Coronary artery (tissue), 2 donors: ENCODE measurements around the gene FTHL17.

Experiments used
- DNase-seq: peaks from one replicate; pipeline ENCODE4 v3.0.0-alpha.2; 2017; ENCODE audit warnings: low spot score
- H3K27ac ChIP-seq, 2 donors: fragments of 200-600 bp; sonication (generic); one replicate each; pipeline ENCODE4 v1.5.1; 2016 to 2019
- H3K4me3 ChIP-seq: fragments of 200-600 bp; sonication (generic); 2 replicates; pipeline ENCODE4 v1.5.1; 2016; ENCODE audit warnings: mild to moderate bottlenecking, moderate library complexity
- CTCF ChIP-seq: fragments of 200-600 bp; sonication (generic); IDR thresholded peaks from one replicate; pipeline ENCODE4 v1.5.1; 2019; ENCODE audit warnings: antibody characterized with exemption

Gene FTHL17

GRCh38 chrX:31053621-31054020 is 18.2 kb downstream of the FTHL17 start:
- H3K27ac ChIP-seq = no peak overlapping the region
- DNase-seq = no peak
- TF ChIP-seq CTCF = no peak
- no peak overlapping the region for H3K4me3 ChIP-seq

- TF ChIP-seq CTCF = no peak
- no peak for DNase-seq
- Histone ChIP-seq H3K4me3 (no peak overlapping the region), H3K27ac (no peak overlapping the region)
Measured at GRCh38 chrX:31039327-31039711, 32.5 kb downstream of the FTHL17 start.

- TF ChIP-seq CTCF = no peak
- no peak overlapping the region for H3K27ac ChIP-seq
- H3K4me3 ChIP-seq = no peak overlapping the region
- no peak for DNase-seq
Measured at GRCh38 chrX:31038575-31039326, 33.1 kb downstream of the FTHL17 start.

DNA sequence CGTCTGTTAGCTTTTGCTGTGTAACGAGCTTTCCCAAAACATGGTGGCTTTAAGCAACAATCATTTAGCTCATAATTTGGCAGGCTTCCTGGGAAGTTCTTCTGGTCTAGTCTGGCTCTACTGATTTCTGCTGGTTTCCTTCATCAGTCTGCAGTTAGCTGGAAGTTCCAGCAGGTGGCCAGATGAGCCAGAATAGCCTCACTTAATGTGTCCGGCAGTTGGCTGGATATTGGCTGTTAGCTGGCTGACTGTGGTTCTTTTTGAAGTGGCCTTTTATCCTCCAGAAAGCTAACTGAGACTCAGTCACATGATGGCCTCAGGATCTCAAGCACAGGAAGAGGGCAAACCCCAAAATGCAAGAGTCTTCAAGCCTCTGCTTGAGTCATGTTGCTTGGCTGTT is 34.9 kb downstream of the FTHL17 start:
- no peak for TF ChIP-seq CTCF
- no peak for DNase-seq
- Histone ChIP-seq H3K27ac (no peak overlapping the region), H3K4me3 (no peak overlapping the region)

DNA sequence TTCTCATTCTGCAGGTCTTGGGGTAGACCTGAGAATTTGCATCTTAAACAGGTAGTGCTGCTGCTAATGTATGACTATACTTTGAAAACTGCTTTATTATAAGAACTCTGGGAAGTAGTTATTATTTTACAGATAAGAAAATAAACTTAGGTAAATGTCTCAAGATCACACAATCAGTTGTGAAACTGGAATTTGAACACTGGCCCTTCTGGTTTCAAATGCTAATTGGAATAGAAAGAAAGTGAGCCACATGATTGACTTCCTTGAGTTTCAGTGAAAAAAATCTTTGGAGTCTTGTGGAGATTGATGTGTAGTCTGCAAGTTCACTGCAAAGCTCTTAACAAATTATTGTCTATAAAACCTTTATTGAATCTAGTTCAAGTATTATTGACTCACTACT is 44.5 kb downstream of the FTHL17 start:
- DNase-seq = no peak
- TF ChIP-seq CTCF = no peak
- Histone ChIP-seq H3K27ac (no peak overlapping the region), H3K4me3 (no peak overlapping the region)

GRCh38 chrX:31024866-31025265 is 47.0 kb downstream of the FTHL17 start:
- Histone ChIP-seq H3K4me3 (no peak overlapping the region), H3K27ac (no peak overlapping the region)
- no peak for TF ChIP-seq CTCF
- DNase-seq = no peak

- no peak for TF ChIP-seq CTCF
Measured at GRCh38 chrX:31021537-31021936, 50.3 kb downstream of the FTHL17 start.

More at GRCh38 chrX:31021537-31021936, 50.3 kb downstream of the FTHL17 start:
- no peak overlapping the region for H3K27ac ChIP-seq
- H3K4me3 ChIP-seq = no peak overlapping the region
- DNase-seq = no peak
